H1 (cell line): ENCODE data around the gene CCDC73.

Source experiments
- TAF1 ChIP-seq: IDR thresholded peaks from 2 replicates; pipeline ENCODE4 v1.6.1; 2011; ENCODE audit warnings: mild to moderate bottlenecking, low read depth, low read length
- TF ChIP-seq, protein P1 (sequence below), 3 experiments: IDR thresholded peaks; 1 replicate in 2 of 3; 2 replicates in 1 of 3; pipeline versions ENCODE4 v1.5.1 to v1.6.1; 2011; ENCODE audit warnings: low read length in 3 of 3, mild to moderate bottlenecking in 3 of 3, inconsistent platforms in 2 of 3, low read depth in 1 of 3, moderate library complexity in 1 of 3; ENCODE audit not compliant: insufficient read depth in 1 of 3; ENCODE audit errors: control extremely low read depth in 1 of 3

DNA sequence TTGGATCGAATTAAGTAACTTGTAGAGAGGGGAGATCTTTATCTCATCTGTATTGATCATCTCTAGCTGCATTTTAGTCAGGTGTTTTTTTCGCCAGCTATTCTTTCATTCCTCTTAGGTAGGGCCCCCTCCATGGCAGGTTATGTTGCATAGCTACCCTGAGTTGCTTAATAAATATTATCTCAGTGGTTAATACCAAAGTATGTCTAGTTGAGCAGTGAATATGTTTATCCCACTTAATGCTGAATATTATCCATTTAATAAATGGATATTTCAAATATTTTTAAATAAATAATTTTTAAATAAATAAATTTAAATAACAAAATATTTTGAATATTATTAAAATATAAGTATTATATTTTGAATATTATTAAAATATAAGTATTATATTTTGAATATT, 44.8 kb upstream of the CCDC73 start:
- TF ChIP-seq, protein P1, sequence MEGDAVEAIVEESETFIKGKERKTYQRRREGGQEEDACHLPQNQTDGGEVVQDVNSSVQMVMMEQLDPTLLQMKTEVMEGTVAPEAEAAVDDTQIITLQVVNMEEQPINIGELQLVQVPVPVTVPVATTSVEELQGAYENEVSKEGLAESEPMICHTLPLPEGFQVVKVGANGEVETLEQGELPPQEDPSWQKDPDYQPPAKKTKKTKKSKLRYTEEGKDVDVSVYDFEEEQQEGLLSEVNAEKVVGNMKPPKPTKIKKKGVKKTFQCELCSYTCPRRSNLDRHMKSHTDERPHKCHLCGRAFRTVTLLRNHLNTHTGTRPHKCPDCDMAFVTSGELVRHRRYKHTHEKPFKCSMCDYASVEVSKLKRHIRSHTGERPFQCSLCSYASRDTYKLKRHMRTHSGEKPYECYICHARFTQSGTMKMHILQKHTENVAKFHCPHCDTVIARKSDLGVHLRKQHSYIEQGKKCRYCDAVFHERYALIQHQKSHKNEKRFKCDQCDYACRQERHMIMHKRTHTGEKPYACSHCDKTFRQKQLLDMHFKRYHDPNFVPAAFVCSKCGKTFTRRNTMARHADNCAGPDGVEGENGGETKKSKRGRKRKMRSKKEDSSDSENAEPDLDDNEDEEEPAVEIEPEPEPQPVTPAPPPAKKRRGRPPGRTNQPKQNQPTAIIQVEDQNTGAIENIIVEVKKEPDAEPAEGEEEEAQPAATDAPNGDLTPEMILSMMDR (IDR thresholded peaks at IDR 0.05; ENCODE audit: control extremely low read depth in 1 of 3, insufficient read depth in 1 of 3, low read depth in 1 of 3, low read length in 3 of 3): no peak
- no peak for TF ChIP-seq TAF1
